GM23338 (cell line): ENCODE results near the gene NDST1. TPM values are rescaled to one million over a fixed set of nuclear protein-coding genes. Genes with fewer than 3 reads are reported as not detected.

ENCODE experiments used
- ATAC-seq: fragments of 200-7000 bp; cut with Tn5 transposase; 3 replicates; pipeline ENCODE4 v1.9.1; 2020
- DNase-seq: peaks from one replicate; pipeline ENCODE4 v3.0.0-alpha.2; 2015; ENCODE audit warnings: low spot score
- H2AFZ ChIP-seq: fragments of 200-600 bp; sonication (generic); 2 replicates; pipeline ENCODE4 v1.8.0; 2016; ENCODE audit warnings: antibody characterized with exemption, mild to moderate bottlenecking, moderate library complexity
- H3F3A ChIP-seq: fragments of 200-600 bp; sonication (generic); replicated peaks from 2 replicates; pipeline ENCODE4 v1.8.0; 2017; ENCODE audit warnings: antibody characterized with exemption, mixed run types, low read depth
- H3K27ac ChIP-seq: fragments of 200-600 bp; sonication (generic); 2 replicates; pipeline ENCODE4 v1.6.1; 2016; ENCODE audit warnings: low read depth
- H3K27me3 ChIP-seq: fragments of 200-600 bp; sonication (generic); 2 replicates; pipeline ENCODE4 v1.8.0; 2016; ENCODE audit warnings: mild to moderate bottlenecking, mixed run types, moderate library complexity; ENCODE audit not compliant: insufficient read depth
- H3K36me3 ChIP-seq: fragments of 200-600 bp; sonication (generic); 2 replicates; pipeline ENCODE4 v1.8.0; 2016; ENCODE audit warnings: mild to moderate bottlenecking; ENCODE audit not compliant: insufficient read depth
- H3K4me1 ChIP-seq: fragments of 200-600 bp; sonication (generic); 2 replicates; pipeline ENCODE4 v1.8.0; 2016; ENCODE audit warnings: mild to moderate bottlenecking, moderate library complexity; ENCODE audit not compliant: insufficient read depth
- H3K4me2 ChIP-seq: fragments of 200-600 bp; sonication (generic); 2 replicates; pipeline ENCODE4 v1.7.1; 2017; ENCODE audit warnings: mixed run types
- H3K4me3 ChIP-seq: fragments of 200-600 bp; sonication (generic); 2 replicates; pipeline ENCODE4 v1.6.1; 2016; ENCODE audit warnings: mixed run types
- H3K79me2 ChIP-seq: fragments of 200-600 bp; sonication (generic); replicated peaks from 2 replicates; pipeline ENCODE4 v1.8.0; 2017; ENCODE audit warnings: mild to moderate bottlenecking; ENCODE audit not compliant: insufficient read depth
- H3K9me2 ChIP-seq: fragments of 200-600 bp; sonication (generic); 2 replicates; pipeline ENCODE4 v1.8.0; 2017; ENCODE audit not compliant: insufficient read depth
- H4K20me1 ChIP-seq: fragments of 200-600 bp; sonication (generic); replicated peaks from 2 replicates; pipeline ENCODE4 v1.8.0; 2017; ENCODE audit warnings: mild to moderate bottlenecking; ENCODE audit not compliant: insufficient read depth
- H3K27ac Mint-ChIP-seq: 2 replicates; pipeline ENCODE4 v1.8.0; 2020; ENCODE audit warnings: inconsistent platforms, mild to moderate bottlenecking, moderate library complexity, mixed read lengths
- H3K27me3 Mint-ChIP-seq: 3 replicates; pipeline ENCODE4 v1.8.0; 2022; ENCODE audit warnings: low read depth, mild to moderate bottlenecking, moderate library complexity, mixed read lengths, inconsistent platforms; ENCODE audit not compliant: insufficient read depth, poor library complexity
- H3K36me3 Mint-ChIP-seq: 3 replicates; pipeline ENCODE4 v1.8.0; 2021; ENCODE audit warnings: low read depth, mild to moderate bottlenecking, inconsistent platforms, moderate library complexity, mixed read lengths
- H3K4me1 Mint-ChIP-seq: 3 replicates; pipeline ENCODE4 v1.8.0; 2020; ENCODE audit warnings: mild to moderate bottlenecking, inconsistent platforms, mixed read lengths
- H3K4me3 Mint-ChIP-seq: 3 replicates; pipeline ENCODE4 v1.8.0; 2021; ENCODE audit warnings: moderate library complexity, mild to moderate bottlenecking, inconsistent platforms, mixed read lengths
- H3K9me3 Mint-ChIP-seq: 3 replicates; pipeline ENCODE4 v1.8.0; 2020; ENCODE audit warnings: moderate library complexity, mild to moderate bottlenecking, inconsistent platforms, mixed read lengths
- EZH2 ChIP-seq: fragments of 200-600 bp; sonication (generic); IDR thresholded peaks from one replicate; pipeline ENCODE4 v1.8.0; 2017; ENCODE audit warnings: antibody characterized with exemption, mild to moderate bottlenecking, low read depth; ENCODE audit not compliant: unreplicated experiment
- EZH2phosphoT487 ChIP-seq: fragments of 200-600 bp; sonication (generic); IDR thresholded peaks from one replicate; pipeline ENCODE4 v1.8.1; 2018; ENCODE audit warnings: antibody characterized with exemption; ENCODE audit not compliant: unreplicated experiment
- JUNB ChIP-seq: IDR thresholded peaks from one replicate; pipeline ENCODE4 v1.6.1; 2016; ENCODE audit warnings: antibody characterized with exemption; ENCODE audit not compliant: unreplicated experiment
- STAT1 ChIP-seq: IDR thresholded peaks from one replicate; pipeline ENCODE4 v1.6.1; 2016; ENCODE audit warnings: antibody characterized with exemption; ENCODE audit not compliant: unreplicated experiment
- ZNF114 ChIP-seq: fragments of 250-450 bp; sonication (Bioruptor Pico); IDR thresholded peaks from 2 replicates; pipeline ENCODE4 v1.5.0; 2020; ENCODE audit warnings: mild to moderate bottlenecking, moderate library complexity
- ZNF331 ChIP-seq: fragments of 250-450 bp; sonication (Bioruptor Pico); IDR thresholded peaks from 2 replicates; pipeline ENCODE4 v1.5.0; 2020; ENCODE audit warnings: low read depth, mild to moderate bottlenecking, moderate library complexity
- ZNF462 ChIP-seq: fragments of 250-450 bp; sonication (Bioruptor Pico); IDR thresholded peaks from 2 replicates; pipeline ENCODE4 v1.5.0; 2020; ENCODE audit warnings: mild to moderate bottlenecking, moderate library complexity
- polyA plus RNA-seq: library from polyadenylated mRNA; unstranded; fragments of >200 nt; fragmentation: Nextera tagmentation; extraction: Ambion mirVana; gene quantifications from 2 replicates; pipeline ENCODE4 v1.2.1, GENCODE V29; 2016
- total RNA-seq: library from RNA; depleted of rRNA; stranded (reverse); fragments of >200 nt; shearing (Covaris generic); gene quantifications from 2 replicates; pipeline ENCODE4 v1.2.3, GENCODE V29; 2014
- TF ChIP-seq, protein P1 (sequence below): IDR thresholded peaks from one replicate; pipeline ENCODE4 v1.6.1; 2018; ENCODE audit warnings: antibody characterized with exemption; ENCODE audit not compliant: unreplicated experiment

The NDST1 gene
- total and polyA plus RNA-seq, 2 experiments from 2014 or later: 7.3 to 85.0 TPM

GRCh38 chr5:150574818-150575547 lies 67.1 kb downstream of the NDST1 start:
- Mint-ChIP-seq H3K36me3 (no peaks in the 10 kb centered on the region), H3K27ac (no peak overlapping the region), H3K27me3 (peaks cover 7% of the 10 kb centered on the region), H3K4me3 (no peak overlapping the region), H3K9me3 (no peaks in the 10 kb centered on the region), H3K4me1 (peaks cover 4% of the 10 kb centered on the region; the same call in 1 of the 3 replicates)
- no peaks in the 10 kb centered on the region for H3K79me2 ChIP-seq
- ATAC-seq: peak; percentile 26
- no peak overlapping the region for H3K4me2 ChIP-seq
- H3K9me2 ChIP-seq: no peaks in the 10 kb centered on the region
- no peaks in the 10 kb centered on the region for H3K4me1 ChIP-seq
- no peaks in the 10 kb centered on the region for H3K27me3 ChIP-seq
- no peaks in the 10 kb centered on the region for H3K36me3 ChIP-seq
- no peak for TF ChIP-seq ZNF462
- no peak for TF ChIP-seq EZH2
- TF ChIP-seq JUNB: no peak
- no peak for TF ChIP-seq EZH2phosphoT487
- no peak for TF ChIP-seq ZNF114 (CRISPR knock-in tag)
- TF ChIP-seq, protein P1, sequence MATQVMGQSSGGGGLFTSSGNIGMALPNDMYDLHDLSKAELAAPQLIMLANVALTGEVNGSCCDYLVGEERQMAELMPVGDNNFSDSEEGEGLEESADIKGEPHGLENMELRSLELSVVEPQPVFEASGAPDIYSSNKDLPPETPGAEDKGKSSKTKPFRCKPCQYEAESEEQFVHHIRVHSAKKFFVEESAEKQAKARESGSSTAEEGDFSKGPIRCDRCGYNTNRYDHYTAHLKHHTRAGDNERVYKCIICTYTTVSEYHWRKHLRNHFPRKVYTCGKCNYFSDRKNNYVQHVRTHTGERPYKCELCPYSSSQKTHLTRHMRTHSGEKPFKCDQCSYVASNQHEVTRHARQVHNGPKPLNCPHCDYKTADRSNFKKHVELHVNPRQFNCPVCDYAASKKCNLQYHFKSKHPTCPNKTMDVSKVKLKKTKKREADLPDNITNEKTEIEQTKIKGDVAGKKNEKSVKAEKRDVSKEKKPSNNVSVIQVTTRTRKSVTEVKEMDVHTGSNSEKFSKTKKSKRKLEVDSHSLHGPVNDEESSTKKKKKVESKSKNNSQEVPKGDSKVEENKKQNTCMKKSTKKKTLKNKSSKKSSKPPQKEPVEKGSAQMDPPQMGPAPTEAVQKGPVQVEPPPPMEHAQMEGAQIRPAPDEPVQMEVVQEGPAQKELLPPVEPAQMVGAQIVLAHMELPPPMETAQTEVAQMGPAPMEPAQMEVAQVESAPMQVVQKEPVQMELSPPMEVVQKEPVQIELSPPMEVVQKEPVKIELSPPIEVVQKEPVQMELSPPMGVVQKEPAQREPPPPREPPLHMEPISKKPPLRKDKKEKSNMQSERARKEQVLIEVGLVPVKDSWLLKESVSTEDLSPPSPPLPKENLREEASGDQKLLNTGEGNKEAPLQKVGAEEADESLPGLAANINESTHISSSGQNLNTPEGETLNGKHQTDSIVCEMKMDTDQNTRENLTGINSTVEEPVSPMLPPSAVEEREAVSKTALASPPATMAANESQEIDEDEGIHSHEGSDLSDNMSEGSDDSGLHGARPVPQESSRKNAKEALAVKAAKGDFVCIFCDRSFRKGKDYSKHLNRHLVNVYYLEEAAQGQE: no peak
- no peak for TF ChIP-seq STAT1
- no peak for TF ChIP-seq ZNF331
- peak overlapping the region; percentile 59; the same call in 1 of the 2 replicates for H2AFZ ChIP-seq
- no peak for DNase-seq
- no peak overlapping the region for H3K4me3 ChIP-seq
- no peaks in the 10 kb centered on the region for H3F3A ChIP-seq
- no peaks in the 10 kb centered on the region for H4K20me1 ChIP-seq
- H3K27ac ChIP-seq: no peak overlapping the region
